ENCODE data around the gene TM6SF1. TPM values are rescaled to one million over a fixed set of nuclear protein-coding genes. Genes with fewer than 3 reads are reported as not detected.
"Not testable (repeated sequence)": the region's sequence is repeated elsewhere in the genome, so short reads cannot be mapped to it uniquely, and the experiment has no call there.

The TM6SF1 gene
- total RNA-seq, 4 donors from 2014 or later, result 2.0 to 3.5 (median 2.4) TPM

GRCh38 chr15:83164771-83165404 lies 57.4 kb downstream of the TM6SF1 start:
- 90 to 91% methylated on average over 4 of the region's 4 CpGs for WGBS, 2 donors
- intact Hi-C loops (cut with DNase I; ENCODE audit: low total_unique reads), result no loop called here
- no peak overlapping the region for H3K4me3 ChIP-seq (ENCODE audit: low read depth, poor library complexity, severe bottlenecking)
- no peak for TF ChIP-seq CTCF (IDR thresholded peaks at IDR 0.05)
- no peak for TF ChIP-seq POLR2A (IDR thresholded peaks at IDR 0.05)
- no peak for DNase-seq (ENCODE audit: low spot score in 2 of 2)

DNA sequence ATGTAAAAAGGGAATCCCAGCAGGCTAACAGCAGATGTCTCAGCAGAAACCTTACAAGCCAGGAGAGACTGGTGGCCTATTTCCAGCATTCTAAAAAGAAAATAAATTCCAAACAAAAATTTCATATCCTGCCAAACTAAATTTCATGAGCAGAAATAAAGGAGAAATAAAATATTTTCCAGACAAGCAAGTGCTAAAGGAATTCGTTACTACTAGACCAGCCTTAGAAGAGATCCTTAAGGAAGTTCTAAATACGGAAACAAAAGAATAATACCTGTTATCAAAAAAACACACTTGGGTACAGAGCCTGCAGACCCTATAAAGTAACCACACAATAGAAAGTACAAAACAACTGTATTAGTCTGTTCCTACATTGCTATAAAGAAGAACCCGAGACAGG lies 58.8 kb downstream of the TM6SF1 start:
- no peak overlapping the region for H3K4me3 ChIP-seq (ENCODE audit: low read depth, poor library complexity, severe bottlenecking)
- DNase-seq (ENCODE audit: low spot score in 2 of 2), result no peak
- 90 to 94% methylated on average over 3 of the region's 3 CpGs for WGBS, 2 donors
- intact Hi-C loops (cut with DNase I; ENCODE audit: low total_unique reads), result no loop called here
- TF ChIP-seq CTCF (IDR thresholded peaks at IDR 0.05), result no peak
- TF ChIP-seq POLR2A (IDR thresholded peaks at IDR 0.05), result no peak

- DNase-seq (ENCODE audit: low spot score in 2 of 2), result no peak
- WGBS, 2 donors, result 96 to 100% methylated on average over 2 of the region's 2 CpGs
- H3K4me3 ChIP-seq (ENCODE audit: low read depth, poor library complexity, severe bottlenecking), result no peak overlapping the region
- intact Hi-C loops (cut with DNase I; ENCODE audit: low total_unique reads), result no loop called here
- no peak for TF ChIP-seq CTCF (IDR thresholded peaks at IDR 0.05)
- no peak for TF ChIP-seq POLR2A (IDR thresholded peaks at IDR 0.05)
Observed at GRCh38 chr15:83166830-83167229, 59.4 kb downstream of the TM6SF1 start.

GRCh38 chr15:83169576-83169975 lies 62.1 kb downstream of the TM6SF1 start:
- DNase-seq (ENCODE audit: low spot score in 2 of 2); intact Hi-C loops (cut with DNase I; ENCODE audit: low total_unique reads); H3K4me3 ChIP-seq (ENCODE audit: low read depth, poor library complexity, severe bottlenecking): not testable (repeated sequence)
- 93 to 94% methylated on average over 5 of the region's 5 CpGs for WGBS, 2 donors

GRCh38 chr15:83170474-83171165 lies 63.2 kb downstream of the TM6SF1 start:
- H3K4me3 ChIP-seq (ENCODE audit: low read depth, poor library complexity, severe bottlenecking), result no peak overlapping the region
- no peak for DNase-seq (ENCODE audit: low spot score in 2 of 2)
- intact Hi-C loops (cut with DNase I; ENCODE audit: low total_unique reads), result no loop called here
- no peak for TF ChIP-seq CTCF (IDR thresholded peaks at IDR 0.05)
- TF ChIP-seq POLR2A (IDR thresholded peaks at IDR 0.05), result no peak
- WGBS, 2 donors, result 76 to 78% methylated on average over 4 of the region's 4 CpGs

DNA sequence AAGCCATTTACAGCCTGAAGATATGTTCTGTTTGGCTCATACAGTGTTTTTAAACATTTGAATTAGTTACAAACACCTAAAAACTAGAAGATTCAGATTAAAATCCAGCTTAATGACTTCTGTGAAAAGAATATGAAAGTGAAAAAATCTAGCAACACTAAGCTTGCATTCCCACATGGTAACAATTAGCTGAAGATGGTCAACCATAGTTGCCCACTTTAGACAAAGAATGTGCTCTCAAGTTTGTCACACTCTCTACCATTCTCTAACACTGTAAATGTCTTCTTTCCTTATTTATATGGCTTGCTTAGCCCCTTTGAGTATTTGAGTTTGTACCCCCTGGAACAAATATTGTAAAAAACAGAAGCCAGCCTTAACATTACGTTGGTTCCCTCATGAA lies 67.4 kb downstream of the TM6SF1 start:
- 83 to 86% methylated on average over 1 of the region's 1 CpG for WGBS, 2 donors
- intact Hi-C loops (cut with DNase I; ENCODE audit: low total_unique reads), result no loop called here
- TF ChIP-seq POLR2A (IDR thresholded peaks at IDR 0.05), result no peak
- no peak overlapping the region for H3K4me3 ChIP-seq (ENCODE audit: low read depth, poor library complexity, severe bottlenecking)
- no peak for DNase-seq (ENCODE audit: low spot score in 2 of 2)

DNA sequence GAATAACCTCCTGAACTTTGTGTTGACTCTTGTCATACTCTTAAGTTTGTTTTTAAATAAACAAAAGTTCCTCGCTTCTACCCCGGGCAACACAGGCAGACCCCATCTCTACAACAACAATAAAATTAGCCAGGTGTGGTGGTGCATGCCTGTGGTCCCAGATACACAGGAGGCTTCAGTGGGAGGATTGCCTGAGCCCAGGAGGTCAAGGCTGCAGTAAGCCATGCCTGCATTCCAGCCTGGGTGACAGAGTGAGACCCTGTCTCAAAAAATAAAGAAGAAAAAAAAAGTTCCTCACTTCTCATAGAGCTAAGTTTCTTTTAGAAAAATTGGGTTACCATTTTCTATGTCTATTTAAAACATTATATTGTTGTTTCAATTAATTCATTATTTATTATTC lies 70.9 kb downstream of the TM6SF1 start:
- H3K4me3 ChIP-seq (ENCODE audit: low read depth, poor library complexity, severe bottlenecking), result no peak overlapping the region
- no peak for TF ChIP-seq CTCF (IDR thresholded peaks at IDR 0.05)
- no peak for TF ChIP-seq POLR2A (IDR thresholded peaks at IDR 0.05)
- no peak for DNase-seq (ENCODE audit: low spot score in 2 of 2)
- 95 to 96% methylated on average over 2 of the region's 2 CpGs for WGBS, 2 donors
- intact Hi-C loops (cut with DNase I; ENCODE audit: low total_unique reads), result no loop called here

Data from lower leg skin (tissue), 4 donors.